Loucy (cell line): Measurements from ENCODE around the gene TTI1.

ENCODE experiments used
- H2AFZ ChIP-seq: fragments of 200-600 bp; sonication (generic); 2 replicates; pipeline ENCODE4 v1.6.0; 2016; ENCODE audit warnings: antibody characterized with exemption, mild to moderate bottlenecking, low read length, moderate library complexity
- H3F3A ChIP-seq: fragments of 200-600 bp; 2 replicates; pipeline ENCODE4 v1.6.0; 2016; ENCODE audit warnings: antibody characterized with exemption, low read depth, mild to moderate bottlenecking
- H3K27me3 ChIP-seq: fragments of 200-600 bp; sonication (generic); 2 replicates; pipeline ENCODE4 v1.6.1; 2014; ENCODE audit warnings: low read length, mild to moderate bottlenecking; ENCODE audit not compliant: insufficient read depth, poor library complexity, severe bottlenecking
- H3K36me3 ChIP-seq: fragments of 200-600 bp; sonication (generic); 2 replicates; pipeline ENCODE4 v1.6.1; 2016; ENCODE audit warnings: low read length; ENCODE audit not compliant: insufficient read depth
- H3K4me1 ChIP-seq: fragments of 200-600 bp; sonication (generic); 2 replicates; pipeline ENCODE4 v1.5.1; 2014; ENCODE audit warnings: low read length, mild to moderate bottlenecking; ENCODE audit not compliant: insufficient read depth, poor library complexity, severe bottlenecking
- H3K4me2 ChIP-seq: fragments of 200-600 bp; sonication (generic); 2 replicates; pipeline ENCODE4 v1.6.0; 2014; ENCODE audit warnings: antibody characterized with exemption, low read length, low read depth, mild to moderate bottlenecking; ENCODE audit not compliant: poor library complexity, severe bottlenecking
- H3K4me3 ChIP-seq: fragments of 200-600 bp; sonication (generic); 2 replicates; pipeline ENCODE4 v1.5.1; 2014; ENCODE audit warnings: low read length, mild to moderate bottlenecking, mixed read lengths; ENCODE audit not compliant: poor library complexity, severe bottlenecking
- H3K79me2 ChIP-seq: fragments of 200-600 bp; sonication (generic); 2 replicates; pipeline ENCODE4 v1.6.1; 2014; ENCODE audit warnings: low read length; ENCODE audit not compliant: insufficient read depth
- H3K9ac ChIP-seq: fragments of 200-600 bp; sonication (generic); 2 replicates; pipeline ENCODE4 v1.6.0; 2014; ENCODE audit warnings: mild to moderate bottlenecking, low read depth, low read length, moderate library complexity; ENCODE audit not compliant: poor library complexity, severe bottlenecking
- H3K9me2 ChIP-seq: fragments of 200-600 bp; sonication (generic); replicated peaks from 2 replicates; pipeline ENCODE4 v1.6.1; 2016; ENCODE audit warnings: low read depth, low read length, mixed read lengths
- H3K9me3 ChIP-seq: fragments of 200-600 bp; sonication (generic); 2 replicates; pipeline ENCODE4 v1.6.1; 2014; ENCODE audit warnings: mild to moderate bottlenecking, antibody characterized with exemption, low read length, low read depth; ENCODE audit not compliant: insufficient read depth
- H4K20me1 ChIP-seq: fragments of 200-600 bp; sonication (generic); 2 replicates; pipeline ENCODE4 v1.6.0; 2014; ENCODE audit warnings: antibody characterized with exemption, low read length, mild to moderate bottlenecking; ENCODE audit not compliant: insufficient read depth, poor library complexity, severe bottlenecking
- EZH2phosphoT487 ChIP-seq: fragments of 200-600 bp; IDR thresholded peaks from 2 replicates; pipeline ENCODE4 v1.6.1; 2018; ENCODE audit warnings: antibody characterized with exemption, mild to moderate bottlenecking, moderate library complexity, borderline replicate concordance
- TF ChIP-seq, protein P1 (sequence below): fragments of 200-600 bp; sonication (generic); conservative IDR thresholded peaks from 2 replicates; pipeline ENCODE4 v1.5.1; 2014; ENCODE audit warnings: mild to moderate bottlenecking, antibody characterized with exemption, low read length

TTI1 gene

DNA sequence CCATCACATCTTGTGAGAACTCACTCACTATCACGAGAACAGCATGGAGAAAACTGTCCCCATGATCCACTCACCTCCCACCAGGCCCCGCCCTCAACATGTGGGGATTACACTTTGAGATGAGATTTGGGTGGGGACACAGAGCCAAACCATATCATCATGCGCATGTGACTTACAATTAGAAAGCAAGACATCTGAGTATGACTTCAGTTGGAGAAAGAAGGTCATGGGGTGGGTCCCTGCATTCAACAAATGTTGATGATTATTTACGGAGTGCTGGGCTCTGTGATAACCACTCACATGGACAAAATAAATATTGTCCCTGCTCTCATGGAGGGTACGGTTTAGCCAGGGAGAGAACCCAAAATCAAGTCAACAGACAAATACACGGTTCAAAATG, 92.4 kb downstream of the TTI1 start:
- Histone ChIP-seq H4K20me1 (no peaks in the 10 kb centered on the region), H3K4me2 (no peak overlapping the region), H3K4me1 (no peaks in the 10 kb centered on the region), H3K9me2 (no peaks in the 10 kb centered on the region), H3K4me3 (no peak overlapping the region), H2AFZ (no peak overlapping the region), H3K36me3 (no peaks in the 10 kb centered on the region), H3K27me3 (no peaks in the 10 kb centered on the region), H3K9me3 (no peaks in the 10 kb centered on the region), H3K79me2 (no peaks in the 10 kb centered on the region), H3F3A (no peaks in the 10 kb centered on the region), H3K9ac (no peak overlapping the region)
- TF ChIP-seq EZH2phosphoT487: no peak
- TF ChIP-seq, protein P1, sequence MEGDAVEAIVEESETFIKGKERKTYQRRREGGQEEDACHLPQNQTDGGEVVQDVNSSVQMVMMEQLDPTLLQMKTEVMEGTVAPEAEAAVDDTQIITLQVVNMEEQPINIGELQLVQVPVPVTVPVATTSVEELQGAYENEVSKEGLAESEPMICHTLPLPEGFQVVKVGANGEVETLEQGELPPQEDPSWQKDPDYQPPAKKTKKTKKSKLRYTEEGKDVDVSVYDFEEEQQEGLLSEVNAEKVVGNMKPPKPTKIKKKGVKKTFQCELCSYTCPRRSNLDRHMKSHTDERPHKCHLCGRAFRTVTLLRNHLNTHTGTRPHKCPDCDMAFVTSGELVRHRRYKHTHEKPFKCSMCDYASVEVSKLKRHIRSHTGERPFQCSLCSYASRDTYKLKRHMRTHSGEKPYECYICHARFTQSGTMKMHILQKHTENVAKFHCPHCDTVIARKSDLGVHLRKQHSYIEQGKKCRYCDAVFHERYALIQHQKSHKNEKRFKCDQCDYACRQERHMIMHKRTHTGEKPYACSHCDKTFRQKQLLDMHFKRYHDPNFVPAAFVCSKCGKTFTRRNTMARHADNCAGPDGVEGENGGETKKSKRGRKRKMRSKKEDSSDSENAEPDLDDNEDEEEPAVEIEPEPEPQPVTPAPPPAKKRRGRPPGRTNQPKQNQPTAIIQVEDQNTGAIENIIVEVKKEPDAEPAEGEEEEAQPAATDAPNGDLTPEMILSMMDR: no peak

DNA sequence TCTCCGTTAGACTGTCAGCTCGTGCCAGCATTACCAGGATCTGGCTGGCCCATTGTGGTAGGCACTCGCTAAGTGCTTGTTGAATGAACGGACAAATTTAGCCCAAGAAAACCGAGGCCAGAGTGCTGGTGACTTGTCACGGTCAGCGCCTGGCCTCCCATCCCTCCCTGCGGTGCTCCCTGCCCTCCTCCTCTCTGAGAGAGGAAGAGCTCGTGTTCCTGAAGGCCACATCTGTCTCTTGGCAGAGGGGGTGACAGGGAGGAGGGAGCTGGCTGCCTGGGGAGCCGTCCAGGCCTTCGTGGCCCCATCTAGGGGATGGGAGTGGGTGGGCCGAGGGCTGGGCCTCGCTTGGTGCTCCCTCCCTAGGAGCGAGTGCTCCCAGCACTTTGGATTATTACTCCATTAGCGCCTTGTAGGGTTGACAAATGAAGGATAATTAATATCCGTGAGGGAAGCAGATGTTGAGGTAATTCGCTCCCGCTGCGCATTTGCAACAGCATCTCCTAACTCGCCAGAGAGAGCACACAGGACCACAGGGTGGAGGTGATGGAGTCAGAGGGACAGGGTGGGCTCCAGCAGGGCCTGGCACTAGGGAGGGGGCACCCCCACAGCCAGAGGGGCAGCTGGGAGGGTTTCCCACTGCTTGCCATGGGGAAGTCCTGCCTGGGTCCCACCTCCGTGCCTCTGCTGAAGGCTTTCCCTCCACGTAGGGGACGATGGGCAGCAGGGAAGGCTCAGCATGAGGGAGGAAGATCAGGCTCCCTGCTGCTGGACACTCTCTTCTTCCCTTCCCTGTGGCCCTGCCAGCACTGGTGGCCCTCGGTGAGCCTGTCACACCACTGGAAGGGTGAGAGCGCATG, 93.3 kb downstream of the TTI1 start:
- Histone ChIP-seq H2AFZ (no peak overlapping the region), H3K4me3 (no peak overlapping the region), H3K9me3 (no peaks in the 10 kb centered on the region), H3K4me1 (no peaks in the 10 kb centered on the region), H3K27me3 (no peaks in the 10 kb centered on the region), H3F3A (no peaks in the 10 kb centered on the region), H4K20me1 (no peaks in the 10 kb centered on the region), H3K4me2 (no peak overlapping the region), H3K9me2 (no peaks in the 10 kb centered on the region), H3K79me2 (no peaks in the 10 kb centered on the region), H3K36me3 (no peaks in the 10 kb centered on the region), H3K9ac (no peak overlapping the region)
- TF ChIP-seq, protein P1: no peak
- no peak for TF ChIP-seq EZH2phosphoT487

DNA sequence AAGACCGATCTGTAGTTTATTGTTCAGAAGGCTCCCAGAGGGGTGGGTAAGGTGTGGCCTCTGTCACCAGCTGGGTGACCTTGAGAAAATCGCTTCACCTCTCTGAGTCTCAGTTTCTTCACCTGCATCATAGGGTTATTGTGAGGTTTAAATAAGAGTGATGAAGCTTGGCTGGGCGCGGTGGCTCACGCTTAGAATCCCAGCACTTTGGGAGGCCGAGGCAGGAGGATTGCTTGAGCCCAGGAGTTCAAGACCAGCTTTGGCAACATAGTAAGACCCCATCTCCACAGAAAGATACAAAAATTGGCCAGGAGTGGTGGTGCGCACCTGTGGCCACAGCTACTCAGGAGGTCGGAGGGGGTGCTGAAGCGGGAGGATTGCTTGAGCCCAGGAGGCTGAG, 94.3 kb downstream of the TTI1 start:
- no peaks in the 10 kb centered on the region for H4K20me1 ChIP-seq
- no peaks in the 10 kb centered on the region for H3F3A ChIP-seq
- H3K4me1 ChIP-seq: no peaks in the 10 kb centered on the region
- H3K36me3 ChIP-seq: no peaks in the 10 kb centered on the region
- H3K9ac ChIP-seq: no peak overlapping the region
- no peak overlapping the region for H2AFZ ChIP-seq
- H3K79me2 ChIP-seq: no peaks in the 10 kb centered on the region
- H3K9me2 ChIP-seq: no peaks in the 10 kb centered on the region
- H3K9me3 ChIP-seq: no peaks in the 10 kb centered on the region
- no peak overlapping the region for H3K4me3 ChIP-seq
- H3K4me2 ChIP-seq: no peak overlapping the region
- TF ChIP-seq, protein P1: no peak
- TF ChIP-seq EZH2phosphoT487: no peak
- no peaks in the 10 kb centered on the region for H3K27me3 ChIP-seq
